PC-3 (cell line): ENCODE measurements around the gene FAM168A. TPM values are rescaled to one million over a fixed set of nuclear protein-coding genes. Genes with fewer than 3 reads are reported as not detected.
A peak's percentile ranks its signal among the peaks of the same experiment; 100 is the strongest.

Experiments used
- ATAC-seq: fragments of 200-7000 bp; cut with Tn5 transposase; 2 replicates; pipeline ENCODE4 v1.9.1; 2020; ENCODE audit warnings: mild to moderate bottlenecking, moderate library complexity
- BruUV-seq: library from RNA; stranded (reverse); fragments of 400-500 nt; replicated peaks from 2 replicates; lab custom pipeline; 2021; lab: Mats Ljungman, UMichigan
- CTCF ChIA-PET: fragments of 300-600 bp; sonication (Branson Sonifier 250); formaldehyde crosslinking; loops from one replicate; lab custom pipeline; 2022; ENCODE audit warnings: antibody characterized with exemption; lab: Charles Lee
- POLR2A ChIA-PET: fragments of 300-600 bp; sonication (Branson Sonifier 250); formaldehyde crosslinking; loops from one replicate; lab custom pipeline; 2022; ENCODE audit warnings: antibody characterized with exemption; ENCODE audit not compliant: unreplicated experiment; lab: Charles Lee
- DNase-seq: peaks from one replicate; pipeline ENCODE4 v3.0.0-alpha.2; 2015
- H2AFZ ChIP-seq: fragments of 300-600 bp; sonication (generic); 2 replicates; pipeline ENCODE4 v1.6.0; 2016; ENCODE audit warnings: antibody characterized with exemption, low read length
- H3F3A ChIP-seq: fragments of 300-600 bp; sonication (generic); one replicate; pipeline ENCODE4 v1.6.0; 2017; ENCODE audit warnings: antibody characterized with exemption, low read length, control low read depth, mild to moderate bottlenecking; ENCODE audit not compliant: unreplicated experiment
- H3K27ac ChIP-seq: fragments of 300-600 bp; sonication (generic); 2 replicates; pipeline ENCODE4 v1.5.1; 2016; ENCODE audit warnings: mild to moderate bottlenecking, low read length
- H3K27me3 ChIP-seq: fragments of 300-600 bp; sonication (generic); 2 replicates; pipeline ENCODE4 v1.6.1; 2016; ENCODE audit warnings: low read length, mixed read lengths
- H3K36me3 ChIP-seq: fragments of 300-600 bp; sonication (generic); 2 replicates; pipeline ENCODE4 v1.6.1; 2016; ENCODE audit warnings: low read depth, mixed run types, low read length, mixed read lengths
- H3K4me1 ChIP-seq: fragments of 300-600 bp; sonication (generic); 2 replicates; pipeline ENCODE4 v1.5.1; 2016; ENCODE audit warnings: low read length; ENCODE audit not compliant: insufficient read depth
- H3K4me2 ChIP-seq: fragments of 300-600 bp; sonication (generic); 2 replicates; pipeline ENCODE4 v1.6.0; 2016; ENCODE audit warnings: low read length
- H3K4me3 ChIP-seq: fragments of 300-600 bp; sonication (generic); 2 replicates; pipeline ENCODE4 v1.5.1; 2016; ENCODE audit warnings: mild to moderate bottlenecking, low read length, mixed read lengths
- H3K79me2 ChIP-seq: fragments of 300-600 bp; sonication (generic); 2 replicates; pipeline ENCODE4 v1.6.1; 2017; ENCODE audit warnings: low read length, mixed read lengths
- H3K9ac ChIP-seq: fragments of 300-600 bp; sonication (generic); 2 replicates; pipeline ENCODE4 v1.6.0; 2016; ENCODE audit warnings: mild to moderate bottlenecking, low read length
- H3K9me2 ChIP-seq: fragments of 300-600 bp; sonication (generic); replicated peaks from 2 replicates; pipeline ENCODE4 v1.6.1; 2016; ENCODE audit warnings: mixed run types, low read length, mixed read lengths
- H3K9me3 ChIP-seq: fragments of 300-600 bp; sonication (generic); 2 replicates; pipeline ENCODE4 v1.6.1; 2016; ENCODE audit warnings: low read length, mixed read lengths
- H4K20me1 ChIP-seq: fragments of 300-600 bp; sonication (generic); 2 replicates; pipeline ENCODE4 v1.6.1; 2016; ENCODE audit warnings: low read length, mixed read lengths
- CTCF ChIP-seq: fragments of 300-600 bp; sonication (generic); conservative IDR thresholded peaks from 2 replicates; pipeline ENCODE4 v1.5.1; 2017; ENCODE audit warnings: antibody characterized with exemption, low read depth, mild to moderate bottlenecking, low read length
- EZH2 ChIP-seq: fragments of 300-600 bp; sonication (generic); IDR thresholded peaks from one replicate; pipeline ENCODE4 v1.6.1; 2017; ENCODE audit warnings: antibody characterized with exemption, mild to moderate bottlenecking, low read length; ENCODE audit not compliant: unreplicated experiment
- EZH2phosphoT487 ChIP-seq: fragments of 300-600 bp; sonication (generic); IDR thresholded peaks from 2 replicates; pipeline ENCODE4 v1.6.1; 2018; ENCODE audit warnings: mild to moderate bottlenecking, antibody characterized with exemption, low read length, borderline replicate concordance
- intact Hi-C: fragments of 100-400 bp; cut with micrococcal nuclease; formaldehyde crosslinking; loops from 2 replicates; pipeline ENCODE4 v1.9.0; 2023
- total RNA-seq: library from RNA; depleted of rRNA; stranded (reverse); fragments of >200 nt; gene quantifications from 2 replicates; pipeline ENCODE4 v1.2.3, GENCODE V29; 2014

FAM168A gene
- total RNA-seq, 1 experiment from 2014 or later, result 24.5 TPM

- H3K9me2 ChIP-seq, result no peaks in the 10 kb centered on the region
- ATAC-seq (peak; percentile 4; the same call in 1 of the 2 replicates), DNase-seq (no peak)
- BruUV-seq, result no TSS peak
- no peak overlapping the region for H2AFZ ChIP-seq
- H3K27ac ChIP-seq, result no peak overlapping the region
- H3K4me3 ChIP-seq, result no peak overlapping the region
- CTCF ChIA-PET, result interaction anchor here (0.7 to 1.8 kb wide), 10 partner anchors 21 to 270 kb away, joined by 3 to 55 read pairs (median 3); no protein-coding TSS in a partner anchor
- no peaks in the 10 kb centered on the region for H3K9me3 ChIP-seq
- peaks cover 22% of the 10 kb centered on the region; the same call in 1 of the 2 replicates for H3K36me3 ChIP-seq
- H3K4me1 ChIP-seq, result no peaks in the 10 kb centered on the region
- H3K27me3 ChIP-seq, result no peaks in the 10 kb centered on the region
- H3K9ac ChIP-seq, result no peak overlapping the region
- peaks cover 9% of the 10 kb centered on the region; the same call in 1 of the 2 replicates for H4K20me1 ChIP-seq
- TF ChIP-seq CTCF, result no peak
- no peak for TF ChIP-seq EZH2
- no peak for TF ChIP-seq EZH2phosphoT487
- no peaks in the 10 kb centered on the region for H3F3A ChIP-seq
- no peak overlapping the region for H3K4me2 ChIP-seq
- POLR2A ChIA-PET, result interaction anchor here (0.6 kb wide), 1 partner anchor 86 kb away, joined by 6 read pairs; no protein-coding TSS in a partner anchor
- intact Hi-C loops, result loop anchor here (1.0 to 2.0 kb wide), 2 partner anchors 42 to 86 kb away; no protein-coding TSS in a partner anchor
- peaks cover 16% of the 10 kb centered on the region for H3K79me2 ChIP-seq
These were observed 204.9 kb downstream of the FAM168A start for GRCh38 chr11:73393011-73393380.

- Histone ChIP-seq H3K27me3 (no peaks in the 10 kb centered on the region), H3K27ac (no peak overlapping the region), H3K4me1 (no peaks in the 10 kb centered on the region), H3F3A (no peaks in the 10 kb centered on the region), H4K20me1 (peaks cover 15% of the 10 kb centered on the region; the same call in 1 of the 2 replicates), H3K4me3 (no peak overlapping the region), H3K4me2 (no peak overlapping the region), H3K9me3 (no peaks in the 10 kb centered on the region), H3K9me2 (no peaks in the 10 kb centered on the region), H2AFZ (no peak overlapping the region), H3K79me2 (peaks cover 23% of the 10 kb centered on the region), H3K36me3 (peaks cover 22% of the 10 kb centered on the region; the same call in 1 of the 2 replicates), H3K9ac (no peak overlapping the region)
- CTCF ChIA-PET, result interaction anchor here (0.9 to 1.8 kb wide), 6 partner anchors 20 to 269 kb away, joined by 3 to 55 read pairs (median 4); no protein-coding TSS in a partner anchor
- ATAC-seq (no peak), DNase-seq (no peak)
- POLR2A ChIA-PET, result interaction anchor here (0.6 kb wide), 1 partner anchor 85 kb away, joined by 6 read pairs; no protein-coding TSS in a partner anchor
- intact Hi-C loops, result loop anchor here (1.0 to 2.0 kb wide), 2 partner anchors 41 to 86 kb away; no protein-coding TSS in a partner anchor
- no TSS peak for BruUV-seq
- TF ChIP-seq CTCF (no peak), EZH2phosphoT487 (no peak), EZH2 (no peak)
These were observed 205.6 kb downstream of the FAM168A start for GRCh38 chr11:73392108-73393010.
